Testis (tissue), 2 donors: ENCODE measurements around the gene UBE2H.

Experiments
- CTCF ChIP-seq, 3 experiments: fragments of 450-650 bp in 2 of 3; fragments of 200-600 bp in 1 of 3; sonication (generic) in 1 of 3; IDR thresholded peaks; one replicate each; pipeline ENCODE4 v1.5.1; 2016 to 2019; ENCODE audit warnings: antibody characterized with exemption in 3 of 3, mild to moderate bottlenecking in 2 of 3, moderate library complexity in 1 of 3
- POLR2A ChIP-seq: fragments of 450-650 bp; IDR thresholded peaks from one replicate; pipeline ENCODE4 v1.6.1; 2017; ENCODE audit warnings: antibody characterized with exemption, mild to moderate bottlenecking, moderate library complexity

- TF ChIP-seq CTCF (IDR thresholded peaks at IDR 0.05) = no peak
- TF ChIP-seq POLR2A = no peak
Measured at GRCh38 chr7:129864042-129864441, 88.7 kb downstream of the UBE2H start.
